Astrocyte (in vitro differentiated cells and primary cell): Measurements from ENCODE around the gene PTPRCAP. TPM values are rescaled to one million over a fixed set of nuclear protein-coding genes. Genes with fewer than 3 reads are reported as not detected.
A peak's percentile ranks its signal among the peaks of the same experiment; 100 is the strongest.

Experiments used
- DNase-seq: peaks from one replicate; pipeline ENCODE4 v3.0.0-alpha.2; 2010; ENCODE audit warnings: low read depth
- FAIRE-seq: peaks from 2 replicates; lab custom pipeline; 2011; peaks lifted over from hg19 to GRCh38; lab: Jason Lieb, UNC
- H2AFZ ChIP-seq: 2 replicates; pipeline ENCODE4 v1.6.0; 2012; ENCODE audit warnings: low read depth, low read length, inconsistent platforms
- H3K27ac ChIP-seq: 2 replicates; pipeline ENCODE4 v1.5.1; 2011; ENCODE audit warnings: low read depth, low read length, inconsistent platforms
- H3K27me3 ChIP-seq: 2 replicates; pipeline ENCODE4 v1.6.0; 2011; ENCODE audit warnings: low read length, inconsistent platforms; ENCODE audit not compliant: insufficient read depth
- H3K36me3 ChIP-seq: 2 replicates; pipeline ENCODE4 v1.5.1; 2011; ENCODE audit warnings: low read length, inconsistent platforms; ENCODE audit not compliant: insufficient read depth
- H3K4me1 ChIP-seq: 2 replicates; pipeline ENCODE4 v1.5.1; 2011; ENCODE audit warnings: low read length, inconsistent platforms; ENCODE audit not compliant: insufficient read depth
- H3K4me2 ChIP-seq: 2 replicates; pipeline ENCODE4 v1.6.0; 2012; ENCODE audit warnings: low read length, inconsistent platforms
- H3K4me3 ChIP-seq: 2 replicates; pipeline ENCODE4 v1.5.1; 2011; ENCODE audit warnings: low read depth, mild to moderate bottlenecking, low read length, inconsistent platforms; ENCODE audit not compliant: insufficient read depth
- H3K79me2 ChIP-seq: 2 replicates; pipeline ENCODE4 v1.6.0; 2012; ENCODE audit warnings: mild to moderate bottlenecking, low read length, inconsistent platforms; ENCODE audit not compliant: insufficient read depth
- H3K9ac ChIP-seq: 2 replicates; pipeline ENCODE4 v1.6.0; 2012; ENCODE audit warnings: mild to moderate bottlenecking, low read length, inconsistent platforms
- H3K9me3 ChIP-seq: 2 replicates; pipeline ENCODE4 v1.5.1; 2012; ENCODE audit warnings: low read depth, mild to moderate bottlenecking, low read length, inconsistent platforms; ENCODE audit not compliant: insufficient read depth
- H4K20me1 ChIP-seq: 2 replicates; pipeline ENCODE4 v1.6.0; 2012; ENCODE audit warnings: low read length, inconsistent platforms; ENCODE audit not compliant: insufficient read depth
- H3K27ac Mint-ChIP-seq: one replicate; pipeline ENCODE4 v1.8.0; 2021; ENCODE audit warnings: mild to moderate bottlenecking, mixed read lengths; ENCODE audit not compliant: unreplicated experiment
- H3K27me3 Mint-ChIP-seq: one replicate; pipeline ENCODE4 v1.8.0; 2021; ENCODE audit warnings: low read depth, mixed read lengths; ENCODE audit not compliant: unreplicated experiment
- H3K36me3 Mint-ChIP-seq: one replicate; pipeline ENCODE4 v1.8.0; 2021; ENCODE audit warnings: low read depth, mixed read lengths; ENCODE audit not compliant: unreplicated experiment
- H3K4me1 Mint-ChIP-seq: one replicate; pipeline ENCODE4 v1.8.0; 2021; ENCODE audit warnings: low read depth, mixed read lengths; ENCODE audit not compliant: unreplicated experiment
- H3K4me3 Mint-ChIP-seq: one replicate; pipeline ENCODE4 v1.8.0; 2021; ENCODE audit warnings: mild to moderate bottlenecking, moderate library complexity, mixed read lengths; ENCODE audit not compliant: unreplicated experiment
- H3K9me3 Mint-ChIP-seq: one replicate; pipeline ENCODE4 v1.8.0; 2021; ENCODE audit warnings: mild to moderate bottlenecking, mixed read lengths; ENCODE audit not compliant: unreplicated experiment
- CTCF ChIP-seq: IDR thresholded peaks from 2 replicates; pipeline ENCODE4 v1.5.1; 2011; ENCODE audit warnings: low read depth, mild to moderate bottlenecking, inconsistent platforms, low read length, moderate library complexity; ENCODE audit not compliant: insufficient read depth
- EZH2 ChIP-seq: IDR thresholded peaks from 2 replicates; pipeline ENCODE4 v1.6.1; 2012; ENCODE audit warnings: mild to moderate bottlenecking, low read length, inconsistent platforms; ENCODE audit not compliant: insufficient read depth
- total RNA-seq: library from RNA; stranded (reverse); gene quantifications from 2 replicates; pipeline ENCODE4 v1.2.1, GENCODE V29; 2021

Gene PTPRCAP
- total RNA-seq, 1 donor from 2014 or later, result 1.7 TPM

GRCh38 chr11:67423891-67424613 lies 13.4 kb downstream of the PTPRCAP start:
- Histone ChIP-seq H3K9ac (no peak overlapping the region), H3K27ac (no peak overlapping the region), H3K9me3 (no peaks in the 10 kb centered on the region), H3K4me1 (peaks cover 10% of the 10 kb centered on the region), H3K79me2 (peaks cover 8% of the 10 kb centered on the region), H2AFZ (no peak overlapping the region), H4K20me1 (no peaks in the 10 kb centered on the region), H3K4me2 (no peak overlapping the region), H3K27me3 (no peaks in the 10 kb centered on the region), H3K4me3 (no peak overlapping the region), H3K36me3 (no peaks in the 10 kb centered on the region)
- no peak for FAIRE-seq
- Mint-ChIP-seq H3K27ac (no peak overlapping the region), H3K4me1 (peaks cover 2% of the 10 kb centered on the region), H3K9me3 (no peaks in the 10 kb centered on the region), H3K27me3 (peaks cover 3% of the 10 kb centered on the region), H3K36me3 (no peaks in the 10 kb centered on the region), H3K4me3 (no peak overlapping the region)
- no peak for DNase-seq
- TF ChIP-seq CTCF (no peak), EZH2 (no peak)

GRCh38 chr11:67423466-67423865 lies 14.0 kb downstream of the PTPRCAP start:
- peaks cover 2% of the 10 kb centered on the region for H3K79me2 ChIP-seq
- no peak for FAIRE-seq
- no peaks in the 10 kb centered on the region for H3K36me3 ChIP-seq
- H3K27ac Mint-ChIP-seq, result no peak overlapping the region
- H2AFZ ChIP-seq, result no peak overlapping the region
- H3K27me3 Mint-ChIP-seq, result peaks cover 3% of the 10 kb centered on the region
- no peak overlapping the region for H3K9ac ChIP-seq
- H3K4me1 Mint-ChIP-seq, result peaks cover 2% of the 10 kb centered on the region
- no peak for TF ChIP-seq EZH2
- no peak for TF ChIP-seq CTCF
- H3K4me3 Mint-ChIP-seq, result no peak overlapping the region
- H3K9me3 Mint-ChIP-seq, result no peaks in the 10 kb centered on the region
- no peaks in the 10 kb centered on the region for H4K20me1 ChIP-seq
- no peaks in the 10 kb centered on the region for H3K27me3 ChIP-seq
- no peaks in the 10 kb centered on the region for H3K36me3 Mint-ChIP-seq
- peaks cover 8% of the 10 kb centered on the region for H3K4me1 ChIP-seq
- H3K27ac ChIP-seq, result no peak overlapping the region
- H3K4me3 ChIP-seq, result no peak overlapping the region
- no peaks in the 10 kb centered on the region for H3K9me3 ChIP-seq
- no peak for DNase-seq
- H3K4me2 ChIP-seq, result no peak overlapping the region

- peak overlapping the region; percentile 58 for H3K27ac Mint-ChIP-seq
- no peak for TF ChIP-seq CTCF
- TF ChIP-seq EZH2, result no peak
- H3K9me3 ChIP-seq, result no peaks in the 10 kb centered on the region
Observed at GRCh38 chr11:67422891-67423290, 14.6 kb downstream of the PTPRCAP start.

More at GRCh38 chr11:67422891-67423290, 14.6 kb downstream of the PTPRCAP start:
- no peaks in the 10 kb centered on the region for H3K36me3 Mint-ChIP-seq
- DNase-seq, result no peak
- no peaks in the 10 kb centered on the region for H3K27me3 ChIP-seq
- H3K4me1 Mint-ChIP-seq, result peaks cover 2% of the 10 kb centered on the region
- no peak overlapping the region for H2AFZ ChIP-seq
- peaks cover 6% of the 10 kb centered on the region for H3K27me3 Mint-ChIP-seq
- no peaks in the 10 kb centered on the region for H3K9me3 Mint-ChIP-seq
- H3K4me1 ChIP-seq, result peaks cover 8% of the 10 kb centered on the region
- H3K27ac ChIP-seq, result no peak overlapping the region
- FAIRE-seq, result no peak
- H3K36me3 ChIP-seq, result no peaks in the 10 kb centered on the region
- H3K79me2 ChIP-seq, result no peaks in the 10 kb centered on the region
- H3K9ac ChIP-seq, result no peak overlapping the region
- no peaks in the 10 kb centered on the region for H4K20me1 ChIP-seq
- H3K4me2 ChIP-seq, result no peak overlapping the region
- peak overlapping the region; percentile 50 for H3K4me3 Mint-ChIP-seq
- no peak overlapping the region for H3K4me3 ChIP-seq
